ENCODE measurements around the gene POU2AF1. TPM values are rescaled to one million over a fixed set of nuclear protein-coding genes. Genes with fewer than 3 reads are reported as not detected.

Gene POU2AF1
- total and polyA plus RNA-seq, 2 donors from 2014 or later: 0.95 to 18.5 TPM

DNA sequence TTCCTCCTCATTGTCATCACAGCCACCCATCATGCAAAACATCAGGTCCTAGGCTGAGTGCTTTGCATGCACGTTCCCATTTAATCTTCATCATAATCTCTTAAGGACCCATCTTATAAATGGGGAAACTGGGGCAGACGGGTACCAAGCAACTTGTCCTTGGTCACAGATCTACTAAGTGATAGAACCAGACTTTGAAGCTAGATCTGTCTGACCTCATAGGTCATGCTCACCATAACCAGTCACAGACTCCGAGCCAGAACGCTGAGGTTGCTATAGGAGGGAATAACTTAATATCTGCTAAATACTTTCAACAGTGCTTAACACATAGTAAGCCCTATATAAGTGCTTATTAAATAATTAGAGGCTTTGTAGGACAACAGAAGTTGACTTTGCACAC is 43.0 kb downstream of the POU2AF1 start:
- TF ChIP-seq, protein P1, sequence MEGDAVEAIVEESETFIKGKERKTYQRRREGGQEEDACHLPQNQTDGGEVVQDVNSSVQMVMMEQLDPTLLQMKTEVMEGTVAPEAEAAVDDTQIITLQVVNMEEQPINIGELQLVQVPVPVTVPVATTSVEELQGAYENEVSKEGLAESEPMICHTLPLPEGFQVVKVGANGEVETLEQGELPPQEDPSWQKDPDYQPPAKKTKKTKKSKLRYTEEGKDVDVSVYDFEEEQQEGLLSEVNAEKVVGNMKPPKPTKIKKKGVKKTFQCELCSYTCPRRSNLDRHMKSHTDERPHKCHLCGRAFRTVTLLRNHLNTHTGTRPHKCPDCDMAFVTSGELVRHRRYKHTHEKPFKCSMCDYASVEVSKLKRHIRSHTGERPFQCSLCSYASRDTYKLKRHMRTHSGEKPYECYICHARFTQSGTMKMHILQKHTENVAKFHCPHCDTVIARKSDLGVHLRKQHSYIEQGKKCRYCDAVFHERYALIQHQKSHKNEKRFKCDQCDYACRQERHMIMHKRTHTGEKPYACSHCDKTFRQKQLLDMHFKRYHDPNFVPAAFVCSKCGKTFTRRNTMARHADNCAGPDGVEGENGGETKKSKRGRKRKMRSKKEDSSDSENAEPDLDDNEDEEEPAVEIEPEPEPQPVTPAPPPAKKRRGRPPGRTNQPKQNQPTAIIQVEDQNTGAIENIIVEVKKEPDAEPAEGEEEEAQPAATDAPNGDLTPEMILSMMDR (IDR thresholded peaks at IDR 0.05; ENCODE audit: borderline replicate concordance, extremely low read depth, insufficient read depth): no peak
- no peaks in the 10 kb centered on the region for H3K9me3 ChIP-seq (ENCODE audit: control insufficient read depth in 2 of 3, insufficient read depth in 1 of 3, low read length in 3 of 3)
- H3K27me3 ChIP-seq (ENCODE audit: control insufficient read depth, insufficient read depth, low read length): no peaks in the 10 kb centered on the region
- no peaks in the 10 kb centered on the region for H3K36me3 ChIP-seq (ENCODE audit: control insufficient read depth in 2 of 3, insufficient read depth in 3 of 3, low read length in 3 of 3)
- no peak overlapping the region for H3K27ac ChIP-seq (ENCODE audit: low read depth in 2 of 2, low read length in 2 of 2)
- no peak for FAIRE-seq
- peaks cover 0 to 26% (median 20%) of the 10 kb centered on the region in 3 donors for H3K4me1 ChIP-seq (ENCODE audit: control insufficient read depth in 2 of 3, insufficient read depth in 2 of 3, low read depth in 1 of 3, low read length in 3 of 3)
- intact Hi-C loops (cut with DNase I): no loop called here
- H3K9ac ChIP-seq (ENCODE audit: low read length in 3 of 3): no peak overlapping the region
- no peak for DNase-seq
- H3K4me3 ChIP-seq (ENCODE audit: low read length in 3 of 3): no peak overlapping the region

DNA sequence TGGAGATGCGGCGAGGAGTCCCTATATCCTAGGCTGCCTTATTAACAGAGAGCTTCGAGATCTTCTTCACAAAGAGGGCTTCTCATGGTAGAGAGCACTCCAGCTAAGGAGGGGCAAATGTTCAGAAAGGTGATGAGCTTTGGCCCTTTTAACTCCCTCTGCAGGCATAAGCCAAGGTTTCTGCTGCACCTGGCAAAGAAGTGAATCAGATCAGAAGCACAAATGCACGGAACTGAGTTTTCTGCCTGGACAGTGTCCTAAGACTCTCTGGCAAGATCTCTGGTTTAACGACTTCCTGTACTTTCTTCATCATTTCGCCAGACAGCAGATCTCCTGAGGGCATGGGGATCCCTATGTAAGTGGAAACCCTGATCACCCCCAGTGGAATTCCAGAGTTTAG is 43.5 kb downstream of the POU2AF1 start:
- FAIRE-seq (no peak), DNase-seq (no peak)
- H3K4me1 ChIP-seq (ENCODE audit: control insufficient read depth in 2 of 3, insufficient read depth in 2 of 3, low read depth in 1 of 3, low read length in 3 of 3): peaks cover 0 to 27% (median 20%) of the 10 kb centered on the region in 3 donors
- TF ChIP-seq, protein P1 (IDR thresholded peaks at IDR 0.05; ENCODE audit: borderline replicate concordance, extremely low read depth, insufficient read depth): no peak
- no peaks in the 10 kb centered on the region for H3K27me3 ChIP-seq (ENCODE audit: control insufficient read depth, insufficient read depth, low read length)
- no peaks in the 10 kb centered on the region for H3K9me3 ChIP-seq (ENCODE audit: control insufficient read depth in 2 of 3, insufficient read depth in 1 of 3, low read length in 3 of 3)
- H3K9ac ChIP-seq (ENCODE audit: low read length in 3 of 3): no peak overlapping the region
- peak overlapping the region in 1 of 2 donors; percentile 41 for H3K27ac ChIP-seq (ENCODE audit: low read depth in 2 of 2, low read length in 2 of 2)
- intact Hi-C loops (cut with DNase I): no loop called here
- no peaks in the 10 kb centered on the region for H3K36me3 ChIP-seq (ENCODE audit: control insufficient read depth in 2 of 3, insufficient read depth in 3 of 3, low read length in 3 of 3)
- H3K4me3 ChIP-seq (ENCODE audit: low read length in 3 of 3): no peak overlapping the region

DNA sequence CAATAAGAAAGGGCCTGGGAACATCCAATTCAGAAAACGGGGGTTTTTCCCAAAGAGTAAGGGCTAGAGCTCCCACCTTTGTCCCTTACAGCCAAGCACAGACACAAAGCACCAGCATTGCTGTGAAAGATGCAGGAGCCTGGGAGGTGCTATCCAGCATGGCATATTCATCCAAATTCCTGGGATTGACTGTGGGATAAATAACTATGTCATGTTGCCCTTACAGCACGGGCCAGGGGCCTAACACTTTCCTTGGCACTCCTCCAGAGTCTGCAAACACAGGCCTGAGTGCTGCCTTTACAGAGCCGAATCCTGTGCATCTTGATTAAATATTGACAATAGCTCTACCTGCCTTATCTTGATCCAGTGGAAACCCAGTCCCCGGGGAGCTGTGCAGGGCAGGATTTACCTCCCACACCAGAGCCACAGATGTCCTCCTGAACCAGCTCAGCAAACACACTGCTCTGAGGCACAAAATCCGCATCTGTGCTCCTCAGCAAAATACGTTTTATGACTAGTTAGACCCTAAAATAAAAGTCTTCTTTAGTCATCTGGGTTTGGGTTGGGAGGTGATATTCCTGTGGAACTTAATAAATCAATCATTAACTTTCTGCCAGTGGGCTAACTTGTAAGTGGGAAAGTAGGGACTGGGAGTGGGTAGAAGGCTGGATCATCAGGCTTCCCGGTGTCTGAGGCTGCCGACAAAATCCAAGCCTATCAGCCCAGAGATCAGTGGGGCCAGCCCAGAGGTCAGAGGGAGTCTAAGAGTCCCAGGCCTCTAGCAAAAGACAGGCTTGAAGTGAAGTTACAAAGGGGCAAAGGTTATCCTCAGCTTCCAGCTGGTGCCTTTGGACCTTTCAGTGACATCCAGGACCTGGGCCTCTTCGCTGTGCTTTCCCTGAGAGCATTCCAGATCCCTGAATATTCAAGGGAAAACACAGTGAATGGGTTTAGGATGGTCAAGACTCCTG is 44.3 kb downstream of the POU2AF1 start:
- Histone ChIP-seq H3K9ac (ENCODE audit: low read length in 3 of 3) (no peak overlapping the region), H3K27ac (ENCODE audit: low read depth in 2 of 2, low read length in 2 of 2) (peak overlapping the region in 1 of 2 donors; percentile 41), H3K4me3 (ENCODE audit: low read length in 3 of 3) (peak overlapping the region in 1 of 3 donors; percentile 27), H3K4me1 (ENCODE audit: control insufficient read depth in 2 of 3, insufficient read depth in 2 of 3, low read depth in 1 of 3, low read length in 3 of 3) (peaks cover 0 to 29% (median 20%) of the 10 kb centered on the region in 3 donors), H3K9me3 (ENCODE audit: control insufficient read depth in 2 of 3, insufficient read depth in 1 of 3, low read length in 3 of 3) (no peaks in the 10 kb centered on the region), H3K27me3 (ENCODE audit: control insufficient read depth, insufficient read depth, low read length) (no peaks in the 10 kb centered on the region), H3K36me3 (ENCODE audit: control insufficient read depth in 2 of 3, insufficient read depth in 3 of 3, low read length in 3 of 3) (no peaks in the 10 kb centered on the region)
- FAIRE-seq (no peak), DNase-seq (peak in 2 of 5 donors; percentile 33)
- intact Hi-C loops (cut with DNase I): no loop called here
- TF ChIP-seq, protein P1 (IDR thresholded peaks at IDR 0.05; ENCODE audit: borderline replicate concordance, extremely low read depth, insufficient read depth): no peak

Measured in kidney (tissue), 14 donors.